ENCODE results near the gene KRTAP2-3. TPM values are rescaled to one million over a fixed set of nuclear protein-coding genes. Genes with fewer than 3 reads are reported as not detected.

Gene KRTAP2-3
- total RNA-seq, 1 donor from 2014 or later, result 7.1 TPM

DNA sequence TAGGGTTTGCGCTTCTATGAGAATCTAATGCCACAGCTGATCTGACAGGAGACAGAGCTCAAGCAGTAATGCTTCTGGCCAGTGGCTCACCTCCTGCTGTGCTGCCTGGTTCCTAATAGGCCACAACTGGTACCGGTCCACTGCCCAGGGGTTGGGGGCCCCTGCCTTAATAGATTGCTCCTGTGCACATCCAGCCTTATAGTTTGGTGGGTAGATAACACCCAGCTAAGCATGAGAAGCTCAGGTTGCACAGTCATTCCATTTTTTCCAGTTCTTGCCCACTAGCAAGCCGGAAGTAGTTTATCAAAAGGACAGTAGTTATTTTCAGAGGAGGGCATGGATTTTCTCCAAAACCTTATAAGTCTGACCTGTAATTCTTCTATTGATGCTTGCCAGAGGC lies 40.5 kb downstream of the KRTAP2-3 start:
- Histone ChIP-seq H3K79me2 (ENCODE audit: insufficient read depth, low read length) (no peaks in the 10 kb centered on the region), H3K4me2 (ENCODE audit: low read length) (no peak overlapping the region), H3K4me1 (ENCODE audit: insufficient read depth, low read length) (no peaks in the 10 kb centered on the region), H3K36me3 (ENCODE audit: insufficient read depth, low read length) (no peaks in the 10 kb centered on the region), H3K9ac (ENCODE audit: low read length) (no peak overlapping the region), H4K20me1 (ENCODE audit: insufficient read depth, low read length) (no peaks in the 10 kb centered on the region), H3K4me3 (ENCODE audit: insufficient read depth, low read depth, low read length) (no peak overlapping the region), H3K27ac (ENCODE audit: low read depth, low read length) (no peak overlapping the region), H3K27me3 (ENCODE audit: insufficient read depth, low read length) (no peaks in the 10 kb centered on the region), H2AFZ (ENCODE audit: low read depth, low read length) (no peak overlapping the region), H3K9me3 (ENCODE audit: insufficient read depth, low read depth, low read length) (no peaks in the 10 kb centered on the region)
- FAIRE-seq (no peak), DNase-seq (ENCODE audit: low read depth) (no peak)
- TF ChIP-seq CTCF (IDR thresholded peaks at IDR 0.05; ENCODE audit: insufficient read depth, low read depth, low read length), result no peak
- TF ChIP-seq EZH2 (IDR thresholded peaks at IDR 0.05; ENCODE audit: insufficient read depth, low read length), result no peak
- H3K27ac Mint-ChIP-seq (ENCODE audit: unreplicated experiment), result no peak overlapping the region
- no peaks in the 10 kb centered on the region for H3K36me3 Mint-ChIP-seq (ENCODE audit: low read depth, unreplicated experiment)
- no peaks in the 10 kb centered on the region for H3K9me3 Mint-ChIP-seq (ENCODE audit: unreplicated experiment)
- no peak overlapping the region for H3K4me3 Mint-ChIP-seq (ENCODE audit: unreplicated experiment)
- no peaks in the 10 kb centered on the region for H3K4me1 Mint-ChIP-seq (ENCODE audit: low read depth, unreplicated experiment)
- H3K27me3 Mint-ChIP-seq (ENCODE audit: low read depth, unreplicated experiment), result no peaks in the 10 kb centered on the region

DNA sequence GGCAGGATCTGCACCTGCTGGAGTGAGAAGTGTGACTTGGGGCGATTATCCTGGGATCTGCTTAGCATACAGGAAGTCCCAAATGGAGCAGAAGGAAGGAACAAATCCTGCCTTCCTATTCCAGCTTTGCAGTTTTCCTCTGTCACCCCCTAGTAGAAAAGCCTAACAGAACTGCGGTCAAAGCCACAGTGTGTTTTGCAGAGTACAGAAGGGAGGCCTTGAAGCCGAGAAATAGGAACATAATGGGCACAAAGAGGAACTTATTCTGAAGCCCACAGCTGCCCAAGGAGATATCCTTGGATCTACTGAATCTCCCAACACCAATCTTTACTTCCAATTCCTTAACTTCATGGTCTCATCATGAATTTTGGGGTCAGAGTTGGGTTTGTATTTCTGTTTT lies 41.4 kb downstream of the KRTAP2-3 start:
- Histone ChIP-seq H3K36me3 (ENCODE audit: insufficient read depth, low read length) (no peaks in the 10 kb centered on the region), H3K9me3 (ENCODE audit: insufficient read depth, low read depth, low read length) (no peaks in the 10 kb centered on the region), H3K9ac (ENCODE audit: low read length) (no peak overlapping the region), H3K27me3 (ENCODE audit: insufficient read depth, low read length) (no peaks in the 10 kb centered on the region), H4K20me1 (ENCODE audit: insufficient read depth, low read length) (no peaks in the 10 kb centered on the region), H3K4me1 (ENCODE audit: insufficient read depth, low read length) (no peaks in the 10 kb centered on the region), H3K79me2 (ENCODE audit: insufficient read depth, low read length) (no peaks in the 10 kb centered on the region), H3K4me2 (ENCODE audit: low read length) (no peak overlapping the region), H3K27ac (ENCODE audit: low read depth, low read length) (no peak overlapping the region), H3K4me3 (ENCODE audit: insufficient read depth, low read depth, low read length) (no peak overlapping the region), H2AFZ (ENCODE audit: low read depth, low read length) (no peak overlapping the region)
- no peaks in the 10 kb centered on the region for H3K9me3 Mint-ChIP-seq (ENCODE audit: unreplicated experiment)
- DNase-seq (ENCODE audit: low read depth) (no peak), FAIRE-seq (no peak)
- no peak for TF ChIP-seq CTCF (IDR thresholded peaks at IDR 0.05; ENCODE audit: insufficient read depth, low read depth, low read length)
- no peak for TF ChIP-seq EZH2 (IDR thresholded peaks at IDR 0.05; ENCODE audit: insufficient read depth, low read length)
- H3K36me3 Mint-ChIP-seq (ENCODE audit: low read depth, unreplicated experiment), result no peaks in the 10 kb centered on the region
- no peaks in the 10 kb centered on the region for H3K27me3 Mint-ChIP-seq (ENCODE audit: low read depth, unreplicated experiment)
- no peak overlapping the region for H3K27ac Mint-ChIP-seq (ENCODE audit: unreplicated experiment)
- H3K4me1 Mint-ChIP-seq (ENCODE audit: low read depth, unreplicated experiment), result no peaks in the 10 kb centered on the region
- no peak overlapping the region for H3K4me3 Mint-ChIP-seq (ENCODE audit: unreplicated experiment)

- Mint-ChIP-seq H3K27me3 (ENCODE audit: low read depth, unreplicated experiment) (no peaks in the 10 kb centered on the region), H3K27ac (ENCODE audit: unreplicated experiment) (no peak overlapping the region), H3K9me3 (ENCODE audit: unreplicated experiment) (no peaks in the 10 kb centered on the region), H3K36me3 (ENCODE audit: low read depth, unreplicated experiment) (no peaks in the 10 kb centered on the region), H3K4me1 (ENCODE audit: low read depth, unreplicated experiment) (no peaks in the 10 kb centered on the region), H3K4me3 (ENCODE audit: unreplicated experiment) (no peak overlapping the region)
- FAIRE-seq (no peak), DNase-seq (ENCODE audit: low read depth) (no peak)
- Histone ChIP-seq H4K20me1 (ENCODE audit: insufficient read depth, low read length) (no peaks in the 10 kb centered on the region), H3K9ac (ENCODE audit: low read length) (no peak overlapping the region), H3K27ac (ENCODE audit: low read depth, low read length) (no peak overlapping the region), H3K36me3 (ENCODE audit: insufficient read depth, low read length) (no peaks in the 10 kb centered on the region), H3K4me1 (ENCODE audit: insufficient read depth, low read length) (no peaks in the 10 kb centered on the region), H3K9me3 (ENCODE audit: insufficient read depth, low read depth, low read length) (no peaks in the 10 kb centered on the region), H3K79me2 (ENCODE audit: insufficient read depth, low read length) (no peaks in the 10 kb centered on the region), H2AFZ (ENCODE audit: low read depth, low read length) (no peak overlapping the region), H3K27me3 (ENCODE audit: insufficient read depth, low read length) (no peaks in the 10 kb centered on the region), H3K4me2 (ENCODE audit: low read length) (no peak overlapping the region), H3K4me3 (ENCODE audit: insufficient read depth, low read depth, low read length) (no peak overlapping the region)
- TF ChIP-seq EZH2 (IDR thresholded peaks at IDR 0.05; ENCODE audit: insufficient read depth, low read length) (no peak), CTCF (IDR thresholded peaks at IDR 0.05; ENCODE audit: insufficient read depth, low read depth, low read length) (no peak)
These were observed 43.2 kb downstream of the KRTAP2-3 start for GRCh38 chr17:41016578-41017215.
